Sigmoid colon (tissue), 4 donors: Measurements from ENCODE around the gene MPHOSPH10.
"Not testable (repeated sequence)": the region's sequence is repeated elsewhere in the genome, so short reads cannot be mapped to it uniquely, and the experiment has no call there.

Experiments used
- EP300 ChIP-seq, 4 donors: sonication (generic); formaldehyde crosslinking; IDR thresholded peaks; one replicate each; pipeline ENCODE4 v1.6.1; 2017; ENCODE audit warnings: antibody characterized with exemption in 4 of 4
- POLR2A ChIP-seq, 2 donors: fragments of 450-650 bp; IDR thresholded peaks; one replicate each; pipeline ENCODE4 v1.6.1; 2016; ENCODE audit warnings: antibody characterized with exemption in 2 of 2, mild to moderate bottlenecking in 2 of 2, moderate library complexity in 2 of 2
- POLR2AphosphoS5 ChIP-seq, 4 donors: sonication (generic); formaldehyde crosslinking; IDR thresholded peaks; one replicate each; pipeline ENCODE4 v1.6.1; 2017; ENCODE audit warnings: antibody characterized with exemption in 4 of 4
- TF ChIP-seq, protein P1 (sequence below), 4 experiments: fragments of 450-650 bp in 3 of 4; fragments of 200-600 bp in 1 of 4; IDR thresholded peaks; one replicate each; pipeline ENCODE4 v1.5.1; 2016 to 2019; ENCODE audit warnings: antibody characterized with exemption in 4 of 4, mild to moderate bottlenecking in 3 of 4, moderate library complexity in 2 of 4

- TF ChIP-seq, protein P1, sequence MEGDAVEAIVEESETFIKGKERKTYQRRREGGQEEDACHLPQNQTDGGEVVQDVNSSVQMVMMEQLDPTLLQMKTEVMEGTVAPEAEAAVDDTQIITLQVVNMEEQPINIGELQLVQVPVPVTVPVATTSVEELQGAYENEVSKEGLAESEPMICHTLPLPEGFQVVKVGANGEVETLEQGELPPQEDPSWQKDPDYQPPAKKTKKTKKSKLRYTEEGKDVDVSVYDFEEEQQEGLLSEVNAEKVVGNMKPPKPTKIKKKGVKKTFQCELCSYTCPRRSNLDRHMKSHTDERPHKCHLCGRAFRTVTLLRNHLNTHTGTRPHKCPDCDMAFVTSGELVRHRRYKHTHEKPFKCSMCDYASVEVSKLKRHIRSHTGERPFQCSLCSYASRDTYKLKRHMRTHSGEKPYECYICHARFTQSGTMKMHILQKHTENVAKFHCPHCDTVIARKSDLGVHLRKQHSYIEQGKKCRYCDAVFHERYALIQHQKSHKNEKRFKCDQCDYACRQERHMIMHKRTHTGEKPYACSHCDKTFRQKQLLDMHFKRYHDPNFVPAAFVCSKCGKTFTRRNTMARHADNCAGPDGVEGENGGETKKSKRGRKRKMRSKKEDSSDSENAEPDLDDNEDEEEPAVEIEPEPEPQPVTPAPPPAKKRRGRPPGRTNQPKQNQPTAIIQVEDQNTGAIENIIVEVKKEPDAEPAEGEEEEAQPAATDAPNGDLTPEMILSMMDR (IDR thresholded peaks at IDR 0.05): not testable (repeated sequence)
- not testable (repeated sequence) for TF ChIP-seq POLR2A, POLR2AphosphoS5, EP300 (IDR thresholded peaks at IDR 0.05)
These were observed 37.8 kb upstream of the MPHOSPH10 start for GRCh38 chr2:71092491-71093260.
